ENCODE measurements around the gene HSPD1.
A peak's percentile ranks its signal among the peaks of the same experiment; 100 is the strongest.

The HSPD1 gene

DNA sequence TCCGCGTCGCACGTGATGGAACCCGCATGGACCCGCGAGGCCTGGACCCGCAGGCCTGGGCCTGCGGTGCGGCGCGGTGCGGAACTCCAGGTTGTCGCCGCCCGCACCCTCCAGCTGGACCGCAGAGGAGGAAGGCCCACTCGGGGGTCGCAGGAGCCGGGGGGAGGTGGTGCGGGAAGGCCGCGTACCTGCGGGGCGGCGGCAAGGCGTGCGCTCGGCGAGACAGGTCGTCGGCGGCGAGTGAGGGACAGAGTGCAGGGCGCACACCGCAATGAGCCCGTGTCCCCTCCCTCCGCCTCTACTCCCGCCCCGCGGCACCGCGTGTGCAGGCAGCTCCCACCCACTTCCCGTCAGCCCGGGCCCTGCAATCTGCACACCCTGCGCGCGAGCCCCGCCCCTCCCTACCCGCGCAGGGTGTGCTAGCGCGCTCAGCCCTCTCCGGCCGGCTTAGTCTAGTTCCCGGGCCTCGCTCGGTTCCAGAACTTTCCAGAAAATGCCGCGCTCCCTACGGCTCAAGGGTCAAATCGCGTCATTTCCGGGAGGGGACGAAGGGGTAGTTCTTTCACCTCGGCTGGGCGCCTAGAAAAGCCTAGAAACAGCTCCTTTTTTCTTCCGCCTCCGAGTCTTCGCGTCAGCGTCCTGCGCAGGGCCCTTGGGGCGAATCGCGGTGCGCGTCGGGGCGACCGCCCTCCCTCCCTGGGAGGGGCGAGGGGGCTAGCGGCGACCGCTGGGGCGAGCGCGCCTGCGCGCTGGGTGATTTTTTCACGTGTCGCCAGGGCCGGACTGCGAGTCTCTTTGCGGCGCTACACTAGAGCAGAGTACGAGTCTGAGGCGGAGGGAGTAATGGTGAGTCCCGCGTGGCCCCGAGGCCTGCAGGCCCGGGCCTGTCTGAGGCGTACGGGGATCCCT lies at the start of gene HSPD1, which contains the start of gene HSPE1:
HSPD1 (minus strand) TSS at position 247 of the 909 bp plus-strand sequence. CDS start 992 bp downstream, outside the sequence.
HSPE1 (plus strand) TSS at position 786 of the 909 bp plus-strand sequence; CDS start at position 844, 58 bp downstream.
- TF ChIP-seq OSR1 (CRISPR knock-in tag; IDR thresholded peaks at IDR 0.05) (no peak), ZFP3 (CRISPR knock-in tag; IDR thresholded peaks at IDR 0.05) (no peak), TCF4 (CRISPR knock-in tag; IDR thresholded peaks at IDR 0.05; ENCODE audit: borderline replicate concordance) (peak; percentile 33; the same call in 1 of the 2 replicates), GLIS3 (CRISPR knock-in tag; IDR thresholded peaks at IDR 0.05) (no peak), ZNF70 (CRISPR knock-in tag; IDR thresholded peaks at IDR 0.05) (no peak), PPARA (CRISPR knock-in tag; IDR thresholded peaks at IDR 0.05; ENCODE audit: borderline replicate concordance) (no peak), ESRRG (CRISPR knock-in tag; IDR thresholded peaks at IDR 0.05) (no peak), ISL1 (CRISPR knock-in tag; IDR thresholded peaks at IDR 0.05) (no peak), TOX (CRISPR knock-in tag; IDR thresholded peaks at IDR 0.05; ENCODE audit: borderline replicate concordance) (no peak), SNAI2 (CRISPR knock-in tag; IDR thresholded peaks at IDR 0.05) (no peak), ZNF8 (CRISPR knock-in tag; IDR thresholded peaks at IDR 0.05) (no peak), ARNTL (CRISPR knock-in tag; IDR thresholded peaks at IDR 0.05; ENCODE audit: borderline replicate concordance, low read depth) (no peak)
- TF ChIP-seq, protein P1, sequence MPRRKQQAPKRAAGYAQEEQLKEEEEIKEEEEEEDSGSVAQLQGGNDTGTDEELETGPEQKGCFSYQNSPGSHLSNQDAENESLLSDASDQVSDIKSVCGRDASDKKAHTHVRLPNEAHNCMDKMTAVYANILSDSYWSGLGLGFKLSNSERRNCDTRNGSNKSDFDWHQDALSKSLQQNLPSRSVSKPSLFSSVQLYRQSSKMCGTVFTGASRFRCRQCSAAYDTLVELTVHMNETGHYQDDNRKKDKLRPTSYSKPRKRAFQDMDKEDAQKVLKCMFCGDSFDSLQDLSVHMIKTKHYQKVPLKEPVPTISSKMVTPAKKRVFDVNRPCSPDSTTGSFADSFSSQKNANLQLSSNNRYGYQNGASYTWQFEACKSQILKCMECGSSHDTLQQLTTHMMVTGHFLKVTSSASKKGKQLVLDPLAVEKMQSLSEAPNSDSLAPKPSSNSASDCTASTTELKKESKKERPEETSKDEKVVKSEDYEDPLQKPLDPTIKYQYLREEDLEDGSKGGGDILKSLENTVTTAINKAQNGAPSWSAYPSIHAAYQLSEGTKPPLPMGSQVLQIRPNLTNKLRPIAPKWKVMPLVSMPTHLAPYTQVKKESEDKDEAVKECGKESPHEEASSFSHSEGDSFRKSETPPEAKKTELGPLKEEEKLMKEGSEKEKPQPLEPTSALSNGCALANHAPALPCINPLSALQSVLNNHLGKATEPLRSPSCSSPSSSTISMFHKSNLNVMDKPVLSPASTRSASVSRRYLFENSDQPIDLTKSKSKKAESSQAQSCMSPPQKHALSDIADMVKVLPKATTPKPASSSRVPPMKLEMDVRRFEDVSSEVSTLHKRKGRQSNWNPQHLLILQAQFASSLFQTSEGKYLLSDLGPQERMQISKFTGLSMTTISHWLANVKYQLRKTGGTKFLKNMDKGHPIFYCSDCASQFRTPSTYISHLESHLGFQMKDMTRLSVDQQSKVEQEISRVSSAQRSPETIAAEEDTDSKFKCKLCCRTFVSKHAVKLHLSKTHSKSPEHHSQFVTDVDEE (CRISPR knock-in tag; IDR thresholded peaks at IDR 0.05), result peak; percentile 59; the same call in 1 of the 2 replicates
- TF ChIP-seq, protein P2, sequence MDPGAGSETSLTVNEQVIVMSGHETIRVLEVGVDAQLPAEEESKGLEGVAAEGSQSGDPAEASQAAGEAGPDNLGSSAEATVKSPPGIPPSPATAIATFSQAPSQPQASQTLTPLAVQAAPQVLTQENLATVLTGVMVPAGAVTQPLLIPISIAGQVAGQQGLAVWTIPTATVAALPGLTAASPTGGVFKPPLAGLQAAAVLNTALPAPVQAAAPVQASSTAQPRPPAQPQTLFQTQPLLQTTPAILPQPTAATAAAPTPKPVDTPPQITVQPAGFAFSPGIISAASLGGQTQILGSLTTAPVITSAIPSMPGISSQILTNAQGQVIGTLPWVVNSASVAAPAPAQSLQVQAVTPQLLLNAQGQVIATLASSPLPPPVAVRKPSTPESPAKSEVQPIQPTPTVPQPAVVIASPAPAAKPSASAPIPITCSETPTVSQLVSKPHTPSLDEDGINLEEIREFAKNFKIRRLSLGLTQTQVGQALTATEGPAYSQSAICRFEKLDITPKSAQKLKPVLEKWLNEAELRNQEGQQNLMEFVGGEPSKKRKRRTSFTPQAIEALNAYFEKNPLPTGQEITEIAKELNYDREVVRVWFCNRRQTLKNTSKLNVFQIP (CRISPR knock-in tag; IDR thresholded peaks at IDR 0.05; ENCODE audit: borderline replicate concordance, low read depth), result 0 out of 2 replicates have a peak, but pooled peaks have one; percentile 32
- TF ChIP-seq, protein P3, sequence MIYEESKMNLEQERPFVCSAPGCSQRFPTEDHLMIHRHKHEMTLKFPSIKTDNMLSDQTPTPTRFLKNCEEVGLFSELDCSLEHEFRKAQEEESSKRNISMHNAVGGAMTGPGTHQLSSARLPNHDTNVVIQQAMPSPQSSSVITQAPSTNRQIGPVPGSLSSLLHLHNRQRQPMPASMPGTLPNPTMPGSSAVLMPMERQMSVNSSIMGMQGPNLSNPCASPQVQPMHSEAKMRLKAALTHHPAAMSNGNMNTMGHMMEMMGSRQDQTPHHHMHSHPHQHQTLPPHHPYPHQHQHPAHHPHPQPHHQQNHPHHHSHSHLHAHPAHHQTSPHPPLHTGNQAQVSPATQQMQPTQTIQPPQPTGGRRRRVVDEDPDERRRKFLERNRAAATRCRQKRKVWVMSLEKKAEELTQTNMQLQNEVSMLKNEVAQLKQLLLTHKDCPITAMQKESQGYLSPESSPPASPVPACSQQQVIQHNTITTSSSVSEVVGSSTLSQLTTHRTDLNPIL (CRISPR knock-in tag; IDR thresholded peaks at IDR 0.05; ENCODE audit: low read depth), result no peak
- peak; percentile 89 for ATAC-seq

DNA sequence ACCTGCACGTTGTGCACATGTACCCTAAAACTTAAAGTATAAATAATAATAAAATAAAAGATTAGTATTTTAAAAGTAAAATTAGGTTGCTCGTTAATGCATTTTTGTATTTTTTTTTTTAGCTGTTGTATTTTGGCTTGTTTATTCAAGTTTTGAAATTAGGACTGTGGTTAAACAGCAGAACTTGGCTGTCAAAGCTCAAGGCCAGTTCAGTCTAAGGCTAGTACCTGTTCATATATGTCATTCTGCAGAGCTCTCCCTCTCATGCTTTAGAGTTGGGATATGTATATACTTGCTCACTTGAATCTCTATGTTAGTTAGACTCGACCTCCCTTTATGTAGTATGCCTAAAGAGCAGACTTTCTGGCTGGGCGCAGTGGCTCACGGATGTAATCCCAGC lies 48.9 kb upstream of the HSPD1 start:
- no peak for ATAC-seq
- TF ChIP-seq TCF4 (CRISPR knock-in tag; IDR thresholded peaks at IDR 0.05; ENCODE audit: borderline replicate concordance), result no peak
- no peak for TF ChIP-seq ARNTL (CRISPR knock-in tag; IDR thresholded peaks at IDR 0.05; ENCODE audit: borderline replicate concordance, low read depth)
- TF ChIP-seq SNAI2 (CRISPR knock-in tag; IDR thresholded peaks at IDR 0.05), result no peak
- TF ChIP-seq TOX (CRISPR knock-in tag; IDR thresholded peaks at IDR 0.05; ENCODE audit: borderline replicate concordance), result no peak
- no peak for TF ChIP-seq ESRRG (CRISPR knock-in tag; IDR thresholded peaks at IDR 0.05)
- no peak for TF ChIP-seq ZNF565 (CRISPR knock-in tag; conservative IDR thresholded peaks at IDR 0.05; ENCODE audit: low read depth)
- TF ChIP-seq, protein P2 (CRISPR knock-in tag; IDR thresholded peaks at IDR 0.05; ENCODE audit: borderline replicate concordance, low read depth), result no peak
- no peak for TF ChIP-seq ZFP3 (CRISPR knock-in tag; IDR thresholded peaks at IDR 0.05)
- TF ChIP-seq GLIS3 (CRISPR knock-in tag; IDR thresholded peaks at IDR 0.05), result no peak
- TF ChIP-seq, protein P4, sequence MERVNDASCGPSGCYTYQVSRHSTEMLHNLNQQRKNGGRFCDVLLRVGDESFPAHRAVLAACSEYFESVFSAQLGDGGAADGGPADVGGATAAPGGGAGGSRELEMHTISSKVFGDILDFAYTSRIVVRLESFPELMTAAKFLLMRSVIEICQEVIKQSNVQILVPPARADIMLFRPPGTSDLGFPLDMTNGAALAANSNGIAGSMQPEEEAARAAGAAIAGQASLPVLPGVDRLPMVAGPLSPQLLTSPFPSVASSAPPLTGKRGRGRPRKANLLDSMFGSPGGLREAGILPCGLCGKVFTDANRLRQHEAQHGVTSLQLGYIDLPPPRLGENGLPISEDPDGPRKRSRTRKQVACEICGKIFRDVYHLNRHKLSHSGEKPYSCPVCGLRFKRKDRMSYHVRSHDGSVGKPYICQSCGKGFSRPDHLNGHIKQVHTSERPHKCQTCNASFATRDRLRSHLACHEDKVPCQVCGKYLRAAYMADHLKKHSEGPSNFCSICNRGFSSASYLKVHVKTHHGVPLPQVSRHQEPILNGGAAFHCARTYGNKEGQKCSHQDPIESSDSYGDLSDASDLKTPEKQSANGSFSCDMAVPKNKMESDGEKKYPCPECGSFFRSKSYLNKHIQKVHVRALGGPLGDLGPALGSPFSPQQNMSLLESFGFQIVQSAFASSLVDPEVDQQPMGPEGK (CRISPR knock-in tag; IDR thresholded peaks at IDR 0.05; ENCODE audit: borderline replicate concordance), result no peak

Data from SK-N-SH treated with all-trans-retinoic acid at 6 μM for 48 hours (cell line).